GM12872 (cell line): ENCODE measurements around the gene SEMA6B.

Source experiments
- TF ChIP-seq, protein P1 (sequence below): IDR thresholded peaks from 3 replicates; pipeline ENCODE4 v1.5.1; 2011; ENCODE audit warnings: low read depth, mild to moderate bottlenecking, low read length, moderate library complexity; ENCODE audit not compliant: insufficient read depth

SEMA6B gene

DNA sequence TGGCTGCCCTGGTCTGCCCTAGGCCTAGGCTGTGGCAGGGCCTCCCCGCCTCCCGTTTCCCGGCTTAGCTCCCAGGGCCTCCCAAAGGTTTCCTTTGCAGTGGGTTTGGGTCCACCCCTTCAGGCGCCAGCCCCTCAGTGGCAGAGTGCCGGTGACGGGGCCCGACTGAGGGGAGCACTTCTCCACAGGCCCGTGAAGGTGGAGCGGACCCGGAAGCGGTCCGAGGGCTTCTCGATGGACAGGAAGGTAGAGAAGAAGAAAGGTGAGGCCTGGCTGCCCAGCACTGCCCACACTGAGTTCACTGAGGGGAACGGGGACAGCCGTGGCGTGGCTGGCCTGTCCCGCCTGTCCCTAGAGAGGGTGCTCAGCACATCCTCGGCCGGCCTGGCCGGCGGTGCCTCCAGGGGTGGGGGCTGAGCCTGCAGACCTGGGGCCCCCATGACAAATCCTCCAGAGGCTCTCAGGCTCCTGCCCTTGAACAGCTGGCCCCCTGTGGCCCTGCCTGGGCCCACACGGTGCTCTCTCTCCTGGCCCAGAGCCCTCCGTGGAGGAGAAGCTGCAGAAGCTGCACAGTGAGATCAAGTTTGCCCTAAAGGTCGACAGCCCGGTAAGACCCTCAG, 61.6 kb downstream of the SEMA6B start:
- TF ChIP-seq, protein P1, sequence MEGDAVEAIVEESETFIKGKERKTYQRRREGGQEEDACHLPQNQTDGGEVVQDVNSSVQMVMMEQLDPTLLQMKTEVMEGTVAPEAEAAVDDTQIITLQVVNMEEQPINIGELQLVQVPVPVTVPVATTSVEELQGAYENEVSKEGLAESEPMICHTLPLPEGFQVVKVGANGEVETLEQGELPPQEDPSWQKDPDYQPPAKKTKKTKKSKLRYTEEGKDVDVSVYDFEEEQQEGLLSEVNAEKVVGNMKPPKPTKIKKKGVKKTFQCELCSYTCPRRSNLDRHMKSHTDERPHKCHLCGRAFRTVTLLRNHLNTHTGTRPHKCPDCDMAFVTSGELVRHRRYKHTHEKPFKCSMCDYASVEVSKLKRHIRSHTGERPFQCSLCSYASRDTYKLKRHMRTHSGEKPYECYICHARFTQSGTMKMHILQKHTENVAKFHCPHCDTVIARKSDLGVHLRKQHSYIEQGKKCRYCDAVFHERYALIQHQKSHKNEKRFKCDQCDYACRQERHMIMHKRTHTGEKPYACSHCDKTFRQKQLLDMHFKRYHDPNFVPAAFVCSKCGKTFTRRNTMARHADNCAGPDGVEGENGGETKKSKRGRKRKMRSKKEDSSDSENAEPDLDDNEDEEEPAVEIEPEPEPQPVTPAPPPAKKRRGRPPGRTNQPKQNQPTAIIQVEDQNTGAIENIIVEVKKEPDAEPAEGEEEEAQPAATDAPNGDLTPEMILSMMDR = no peak

DNA sequence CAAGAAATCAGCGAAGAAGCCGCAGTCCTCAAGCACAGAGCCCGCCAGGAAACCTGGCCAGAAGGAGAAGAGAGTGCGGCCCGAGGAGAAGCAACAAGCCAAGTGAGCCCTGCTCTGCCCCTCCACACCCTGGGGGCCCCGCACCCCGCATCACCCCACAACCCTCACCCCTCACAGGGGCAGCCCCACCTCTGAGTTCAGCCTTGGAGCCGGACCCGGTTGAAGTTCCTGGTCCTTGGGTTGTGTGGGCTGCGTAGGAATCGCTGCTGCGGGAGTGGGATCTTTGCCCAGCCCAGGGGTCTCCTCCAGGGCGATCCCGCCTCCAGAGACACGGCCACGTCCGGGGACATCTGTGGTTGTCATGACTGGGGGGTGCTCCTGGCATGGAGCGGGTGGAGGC, 63.2 kb downstream of the SEMA6B start:
- TF ChIP-seq, protein P1 = no peak

DNA sequence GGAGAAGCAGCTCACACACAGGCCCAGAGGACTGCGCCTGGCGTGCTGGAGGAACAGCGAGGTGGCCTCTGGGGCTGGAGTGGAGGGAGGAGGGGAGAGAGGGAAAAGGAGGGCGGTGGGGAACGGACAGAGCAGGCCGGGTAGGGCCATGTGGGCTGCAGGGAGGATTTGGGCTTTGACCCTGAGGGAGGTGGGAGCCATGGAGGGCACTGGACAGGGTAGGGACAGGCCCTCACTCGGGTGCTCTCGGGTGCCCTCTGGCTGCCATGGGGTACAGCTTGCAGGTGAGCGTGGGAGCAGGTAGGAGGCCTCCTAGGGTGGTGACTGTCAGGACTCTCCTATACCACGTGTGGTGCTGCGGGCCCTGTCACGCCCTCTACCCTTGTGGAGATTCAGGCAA, 64.0 kb downstream of the SEMA6B start:
- TF ChIP-seq, protein P1 = 0 out of 3 replicates have a peak, but pooled peaks have one; percentile 17

DNA sequence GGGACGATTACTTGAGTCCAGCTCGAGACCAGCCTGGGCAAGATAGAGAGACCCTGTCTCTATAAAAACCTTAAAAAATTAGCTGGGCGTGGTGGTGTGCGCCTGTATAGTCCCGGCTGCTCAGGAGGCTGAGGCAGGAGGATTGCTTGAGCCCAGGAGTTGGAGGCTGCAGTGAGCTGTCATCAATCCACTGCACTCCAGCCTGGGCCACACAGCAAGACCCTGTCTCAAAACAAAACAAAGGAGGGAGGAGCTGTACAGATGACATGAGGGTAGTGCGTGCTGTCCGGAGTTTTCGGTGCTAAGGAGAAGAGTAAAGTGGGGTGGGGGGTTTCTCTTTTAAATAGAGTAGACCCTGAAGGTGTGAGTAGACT, 64.8 kb downstream of the SEMA6B start:
- TF ChIP-seq, protein P1 = no peak

DNA sequence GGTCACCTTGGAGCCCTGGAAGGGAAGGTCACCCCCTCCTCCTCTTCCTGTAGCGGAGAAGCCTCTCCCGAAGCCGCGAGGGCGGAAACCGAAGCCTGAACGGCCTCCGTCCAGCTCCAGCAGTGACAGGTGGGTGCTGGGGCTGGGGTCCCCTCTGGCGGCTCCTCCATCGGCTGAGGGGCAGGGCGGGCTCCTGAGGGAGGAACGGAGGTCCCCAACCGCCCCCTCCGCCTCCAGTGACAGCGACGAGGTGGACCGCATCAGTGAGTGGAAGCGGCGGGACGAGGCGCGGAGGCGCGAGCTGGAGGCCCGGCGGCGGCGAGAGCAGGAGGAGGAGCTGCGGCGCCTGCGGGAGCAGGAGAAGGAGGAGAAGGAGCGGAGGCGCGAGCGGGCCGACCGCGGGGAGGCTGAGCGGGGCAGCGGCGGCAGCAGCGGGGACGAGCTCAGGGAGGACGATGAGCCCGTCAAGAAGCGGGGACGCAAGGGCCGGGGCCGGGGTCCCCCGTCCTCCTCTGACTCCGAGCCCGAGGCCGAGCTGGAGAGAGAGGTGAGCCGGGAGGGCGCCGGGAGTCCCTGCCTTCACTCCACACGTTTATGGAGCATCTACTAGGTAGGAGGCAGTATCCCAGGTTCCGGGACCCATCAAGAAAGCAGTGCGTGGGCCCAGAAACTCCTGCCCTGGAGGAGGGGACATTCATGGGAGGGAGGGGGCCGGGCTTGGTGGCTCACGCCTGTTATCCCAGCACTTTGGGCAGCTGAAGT, 65.4 kb downstream of the SEMA6B start:
- TF ChIP-seq, protein P1 = no peak

DNA sequence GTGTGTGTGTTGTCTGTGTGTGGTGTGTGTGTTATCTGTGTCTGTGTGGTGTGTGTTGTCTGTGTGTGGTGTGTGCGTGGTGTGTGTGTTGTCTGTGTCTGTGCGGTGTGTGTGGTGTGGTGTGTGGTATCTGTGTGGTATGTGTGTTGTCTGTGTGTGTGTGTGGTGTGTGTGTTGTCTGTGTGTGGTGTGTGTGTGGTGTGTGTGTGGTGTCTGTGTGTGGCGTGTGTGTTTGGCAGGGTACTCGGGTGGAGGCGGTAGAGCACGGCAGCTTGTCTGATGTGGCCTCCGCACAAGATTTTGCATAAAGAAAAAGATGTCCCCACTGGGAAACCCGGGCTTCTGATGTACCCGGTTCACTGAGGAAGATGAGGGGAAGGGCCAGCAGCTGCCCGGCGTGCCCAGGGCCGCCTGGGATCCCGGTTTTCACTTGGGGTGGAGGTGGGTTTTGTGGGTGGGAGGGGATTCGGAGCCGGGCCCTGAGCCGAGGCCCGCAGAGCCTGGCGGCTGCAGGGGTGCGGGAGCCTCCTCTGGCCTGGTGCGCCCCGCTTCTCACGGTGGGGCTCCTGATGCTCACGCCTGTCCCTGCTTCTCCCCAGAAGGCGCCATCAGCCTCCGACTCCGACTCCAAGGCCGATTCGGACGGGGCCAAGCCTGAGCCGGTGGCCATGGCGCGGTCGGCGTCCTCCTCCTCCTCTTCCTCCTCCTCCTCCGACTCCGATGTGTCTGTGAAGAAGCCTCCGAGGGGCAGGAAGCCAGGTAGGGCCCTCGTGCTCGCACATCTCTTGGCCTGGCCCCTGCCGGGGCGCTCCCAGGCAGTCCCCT, 66.2 kb downstream of the SEMA6B start:
- TF ChIP-seq, protein P1 = no peak
